ENCODE data around the gene FLVCR2. TPM values are rescaled to one million over a fixed set of nuclear protein-coding genes. Genes with fewer than 3 reads are reported as not detected.

Gene FLVCR2
- polyA plus RNA-seq, 1 of the 3 experiments (the other 2 are of a cell fraction) = 0.05 TPM

- H3K27me3 ChIP-seq (ENCODE audit: insufficient read depth) = peaks cover 12% of the 10 kb centered on the region; the same call in 1 of the 2 replicates
- no peaks in the 10 kb centered on the region for H3K9me2 ChIP-seq
- 8% methylated on average over 2 of the region's 6 CpGs for WGBS (ENCODE audit: low lambda C conversion rate)
- H3K36me3 ChIP-seq (replicated peaks in 1 of 2; ENCODE audit: control insufficient read depth in 1 of 2, insufficient read depth in 2 of 2, low read length in 1 of 2) = no peaks in the 10 kb centered on the region
- POLR2A ChIA-PET = interaction anchor here (1.0 kb wide), 1 partner anchor 68 kb away, joined by 3 read pairs; no protein-coding TSS in a partner anchor
- H4K20me1 ChIP-seq (ENCODE audit: insufficient read depth) = no peaks in the 10 kb centered on the region
- H3K9ac ChIP-seq = no peak overlapping the region
- H3K4me2 ChIP-seq = no peak overlapping the region
- H3K79me2 ChIP-seq (ENCODE audit: insufficient read depth) = no peaks in the 10 kb centered on the region
- no peak for TF ChIP-seq FOSL2 (IDR thresholded peaks at IDR 0.05; ENCODE audit: borderline replicate concordance, low read depth)
- TF ChIP-seq NRF1 (IDR thresholded peaks at IDR 0.05; ENCODE audit: low read depth, low read length) = 0 out of 2 replicates have a peak, but pooled peaks have one; percentile 35
- no peak for TF ChIP-seq USF1 (IDR thresholded peaks at IDR 0.05; ENCODE audit: borderline replicate concordance, low read depth)
- no peak for TF ChIP-seq YY1 (IDR thresholded peaks at IDR 0.05; ENCODE audit: low read depth)
- no peak for TF ChIP-seq FOXM1 (IDR thresholded peaks at IDR 0.05; ENCODE audit: low read depth)
- no peak for TF ChIP-seq USF2 (IDR thresholded peaks at IDR 0.05; ENCODE audit: borderline replicate concordance, low read depth, low read length)
- TF ChIP-seq ZBTB33 (IDR thresholded peaks at IDR 0.05; ENCODE audit: borderline replicate concordance, low read depth) = no peak
- peak; percentile 61 for TF ChIP-seq SMC3 (IDR thresholded peaks at IDR 0.05; ENCODE audit: low read depth, low read length)
- TF ChIP-seq RCOR1 (IDR thresholded peaks at IDR 0.05; ENCODE audit: low read length) = no peak; the same call in 1 of the 2 replicates
- TF ChIP-seq CTCF (IDR thresholded peaks at IDR 0.05) = peak; percentile 85
- no peak for TF ChIP-seq POLR2AphosphoS5 (IDR thresholded peaks at IDR 0.05; ENCODE audit: low read depth, low read length)
- TF ChIP-seq CHD2 (IDR thresholded peaks at IDR 0.05; ENCODE audit: low read length, partially characterized antibody) = no peak
- TF ChIP-seq REST (IDR thresholded peaks at IDR 0.05; ENCODE audit: low read depth, low read length) = no peak
- no peak for TF ChIP-seq SIN3A (IDR thresholded peaks at IDR 0.05; ENCODE audit: borderline replicate concordance, low read depth, low read length)
- 0 out of 2 replicates have a peak, but pooled peaks have one; percentile 33 for TF ChIP-seq TEAD4 (IDR thresholded peaks at IDR 0.05; ENCODE audit: borderline replicate concordance, insufficient read depth)
- TF ChIP-seq MXI1 (IDR thresholded peaks at IDR 0.05; ENCODE audit: low read depth, low read length) = no peak
- no peak for TF ChIP-seq EZH2phosphoT487 (IDR thresholded peaks at IDR 0.05; ENCODE audit: borderline replicate concordance, low read depth)
- no peak for TF ChIP-seq RXRA (IDR thresholded peaks at IDR 0.05; ENCODE audit: borderline replicate concordance, low read depth)
- TF ChIP-seq JUND (IDR thresholded peaks at IDR 0.05) = no peak
- peak; percentile 85 for TF ChIP-seq RAD21 (IDR thresholded peaks at IDR 0.05; ENCODE audit: low read length)
- no peaks in the 10 kb centered on the region for H3F3A ChIP-seq (replicated peaks; ENCODE audit: insufficient read depth)
- H2AFZ ChIP-seq (ENCODE audit: low read depth) = no peak overlapping the region
- H3K4me3 ChIP-seq (ENCODE audit: low read depth in 2 of 2, low read length in 1 of 2) = no peak overlapping the region; a peak in 1 of 4 replicates
- H3K4me1 ChIP-seq (ENCODE audit: control insufficient read depth in 1 of 2, insufficient read depth in 2 of 2, low read depth in 1 of 2, low read length in 1 of 2) = peaks cover 0 to 8% of the 10 kb centered on the region in 2 experiments; a peak in 1 of 4 replicates
- CTCF ChIA-PET = interaction anchor here (0.6 to 6.6 kb wide), 72 partner anchors 10 to 701 kb away, joined by 3 to 113 read pairs (median 5); partner anchors contain the start of genes BATF, ERG28, FLVCR2 and JDP2
- DNase-seq = peak; percentile 86
- no peaks in the 10 kb centered on the region for H3K9me3 ChIP-seq
- no peak overlapping the region for H3K27ac ChIP-seq (ENCODE audit: low read depth in 2 of 2, low read length in 1 of 2)
Observed at GRCh38 chr14:75561013-75561432, 17.4 kb upstream of the FLVCR2 start.

Measured in SK-N-SH (cell line).